GM12878 (cell line): ENCODE measurements around the gene CDC7. TPM values are rescaled to one million over a fixed set of nuclear protein-coding genes. Genes with fewer than 3 reads are reported as not detected.

Experiments
- ATAC-seq: fragments of 200-7000 bp; cut with Tn5 transposase; 3 replicates; pipeline ENCODE4 v1.9.1; 2020; ENCODE audit warnings: mild to moderate bottlenecking, moderate library complexity
- BruUV-seq: library from RNA; stranded (reverse); fragments of 400-500 nt; replicated peaks from 2 replicates; lab custom pipeline; 2021; lab: Mats Ljungman, UMichigan
- CTCF ChIA-PET: fragments of 300-600 bp; sonication (Branson Sonifier 250); formaldehyde crosslinking; extraction: SDS; loops from one replicate; lab custom pipeline; 2021; ENCODE audit warnings: inconsistent platforms; lab: Yijun Ruan, JAX
- POLR2A ChIA-PET: fragments of 350-600 bp; formaldehyde crosslinking; extraction: SDS; loops from one replicate; lab custom pipeline; 2021; ENCODE audit warnings: inconsistent platforms; lab: Charles Lee
- RAD21 ChIA-PET: fragments of 300-600 bp; sonication (Branson Sonifier 250); formaldehyde crosslinking; loops from one replicate; lab custom pipeline; 2023; ENCODE audit warnings: antibody characterized with exemption; ENCODE audit not compliant: unreplicated experiment; lab: Charles Lee
- SMC1A ChIA-PET: fragments of 300-600 bp; sonication (Branson Sonifier 250); formaldehyde crosslinking; loops from one replicate; lab custom pipeline; 2023; ENCODE audit not compliant: unreplicated experiment, uncharacterized antibody; lab: Charles Lee
- DNase-seq: peaks from one replicate; pipeline ENCODE4 v3.0.0-alpha.2; 2011; ENCODE audit warnings: low read depth, low spot score
- FAIRE-seq: peaks from 3 replicates; lab custom pipeline; 2011; peaks lifted over from hg19 to GRCh38; lab: Jason Lieb, UNC
- H2AFZ ChIP-seq: 2 replicates; pipeline ENCODE4 v1.6.0; 2011; ENCODE audit warnings: low read depth, low read length, control low read depth; ENCODE audit not compliant: control insufficient read depth
- H3K27ac ChIP-seq: 2 replicates; pipeline ENCODE4 v1.5.1; 2011; ENCODE audit warnings: control low read depth; ENCODE audit not compliant: control insufficient read depth, insufficient read depth
- H3K27me3 ChIP-seq, 2 experiments: replicated peaks in 1 of 2; 2 replicates each; pipeline versions ENCODE4 v1.6.0 to v1.6.1; 2011; ENCODE audit warnings: low read length in 1 of 2; ENCODE audit not compliant: control insufficient read depth in 2 of 2, insufficient read depth in 2 of 2
- H3K36me3 ChIP-seq, 2 experiments: 2 replicates each; pipeline ENCODE4 v1.5.1; 2011; ENCODE audit warnings: low read length in 1 of 2; ENCODE audit not compliant: control insufficient read depth in 2 of 2, insufficient read depth in 2 of 2
- H3K4me1 ChIP-seq: 2 replicates; pipeline ENCODE4 v1.6.1; 2011; ENCODE audit warnings: mild to moderate bottlenecking, low read length, moderate library complexity, mixed read lengths; ENCODE audit not compliant: control insufficient read depth, insufficient read depth
- H3K4me2 ChIP-seq: 2 replicates; pipeline ENCODE4 v1.6.0; 2011; ENCODE audit warnings: control low read depth; ENCODE audit not compliant: control insufficient read depth, insufficient read depth
- H3K4me3 ChIP-seq: fragments of 200-600 bp; sonication (generic); 2 replicates; pipeline ENCODE4 v1.5.1; 2016
- H3K79me2 ChIP-seq: 2 replicates; pipeline ENCODE4 v1.6.0; 2011; ENCODE audit warnings: low read length; ENCODE audit not compliant: control insufficient read depth, insufficient read depth
- H3K9ac ChIP-seq: 2 replicates; pipeline ENCODE4 v1.8.0; 2011; ENCODE audit warnings: low read length, control low read depth, mixed read lengths; ENCODE audit not compliant: control insufficient read depth, insufficient read depth
- H3K9me3 ChIP-seq: replicated peaks from 3 replicates; pipeline ENCODE4 v1.5.1; 2011; ENCODE audit warnings: mild to moderate bottlenecking, low read length; ENCODE audit not compliant: control insufficient read depth, insufficient read depth
- H4K20me1 ChIP-seq: 2 replicates; pipeline ENCODE4 v1.6.0; 2011; ENCODE audit not compliant: control insufficient read depth, insufficient read depth
- BCL11A ChIP-seq: IDR thresholded peaks from 2 replicates; pipeline ENCODE4 v1.6.1; 2011; ENCODE audit warnings: low read depth, low read length
- BCLAF1 ChIP-seq: fragments of 450-650 bp; IDR thresholded peaks from 2 replicates; pipeline ENCODE4 v1.6.1; 2017; ENCODE audit warnings: antibody characterized with exemption, mild to moderate bottlenecking, moderate library complexity
- BMI1 ChIP-seq: fragments of 450-650 bp; IDR thresholded peaks from 2 replicates; pipeline ENCODE4 v1.6.1; 2016; ENCODE audit warnings: mild to moderate bottlenecking, moderate library complexity, borderline replicate concordance
- CHD4 ChIP-seq: fragments of 200-600 bp; sonication (generic); IDR thresholded peaks from 2 replicates; pipeline ENCODE4 v1.6.1; 2016; ENCODE audit warnings: mild to moderate bottlenecking
- HDGF ChIP-seq: fragments of 450-650 bp; IDR thresholded peaks from 2 replicates; pipeline ENCODE4 v1.6.1; 2016; ENCODE audit warnings: antibody characterized with exemption
- IRF4 ChIP-seq: IDR thresholded peaks from 2 replicates; pipeline ENCODE4 v1.6.1; 2011; ENCODE audit warnings: low read depth, low read length
- MLLT1 ChIP-seq: fragments of 450-650 bp; IDR thresholded peaks from 2 replicates; pipeline ENCODE4 v1.6.1; 2016; ENCODE audit warnings: mild to moderate bottlenecking
- RFX5 ChIP-seq: IDR thresholded peaks from 2 replicates; pipeline ENCODE4 v1.6.1; 2011; ENCODE audit warnings: low read depth, low read length, improper control_type of control experiment
- SPI1 ChIP-seq: IDR thresholded peaks from 2 replicates; pipeline ENCODE4 v1.6.1; 2011; ENCODE audit warnings: low read depth, mild to moderate bottlenecking, low read length, moderate library complexity, borderline replicate concordance; ENCODE audit not compliant: insufficient read depth
- TCF12 ChIP-seq: IDR thresholded peaks from 2 replicates; pipeline ENCODE4 v1.6.1; 2011; ENCODE audit warnings: low read depth, mild to moderate bottlenecking, low read length
- TCF3 ChIP-seq: IDR thresholded peaks from 2 replicates; pipeline ENCODE4 v1.6.1; 2012; ENCODE audit warnings: low read depth, mild to moderate bottlenecking, low read length, borderline replicate concordance; ENCODE audit not compliant: insufficient read depth
- USF2 ChIP-seq: IDR thresholded peaks from 2 replicates; pipeline ENCODE4 v1.6.1; 2011; ENCODE audit warnings: low read depth, low read length, improper control_type of control experiment, borderline replicate concordance
- ZNF207 ChIP-seq: fragments of 450-650 bp; IDR thresholded peaks from 2 replicates; pipeline ENCODE4 v1.6.1; 2014; ENCODE audit warnings: antibody characterized with exemption, mild to moderate bottlenecking, borderline replicate concordance
- WGBS: methylation state at CpG from one replicate; pipeline ENCODE4 v1.1.6; 2016; ENCODE audit warnings: low lambda C conversion rate; ENCODE audit not compliant: insufficient replicate concordance, insufficient coverage; ENCODE audit errors: missing lambda C conversion rate; 5-methylcytosine and 5-hydroxymethylcytosine counted together
- in situ Hi-C: fragments of 300-500 bp; cut with MboI; formaldehyde crosslinking; loops from 9 replicates; pipeline ENCODE4 v1.14.3; 2018; ENCODE audit warnings: mixed read lengths
- intact Hi-C: fragments of 100-400 bp; cut with micrococcal nuclease; formaldehyde crosslinking; loops from one replicate; pipeline ENCODE4 v1.14.2; 2022; ENCODE audit not compliant: unreplicated experiment
- polyA plus RNA-seq, 11 experiments: library from polyadenylated mRNA; depleted of rRNA in 4 of 11; unstranded in 6 of 11; stranded (reverse) in 5 of 11; fragments of >200 nt; fragmentation: Nextera tagmentation in 4 of 11; fragmentation: Illumina TruSeq in 1 of 11; extraction: Ambion mirVana in 4 of 11; extraction: Trizol in 1 of 11; gene quantifications; 1 replicate in 1 of 11; 2 replicates in 10 of 11; pipeline versions ENCODE4 v1.2.1 to v1.2.3, GENCODE V29; 2011 to 2016; ENCODE audit warnings: inconsistent platforms in 2 of 11, missing spikeins in 2 of 11, low read depth in 1 of 11
- total RNA-seq, 4 experiments: library from RNA; depleted of rRNA in 3 of 4; stranded (reverse); fragments of >200 nt in 3 of 4; fragmentation: Illumina TruSeq in 1 of 4; extraction: Trizol in 1 of 4; gene quantifications; 2 replicates each; pipeline versions ENCODE4 v1.2.1 to v1.2.3, GENCODE V29; 2013 to 2021

CDC7 gene
- total and polyA plus RNA-seq, 10 of the 15 experiments (the other 5 are each of a cell fraction or from before 2014, with no cell fraction given): 14.9 to 37.8 (median 26.0) TPM

- H3K4me1 ChIP-seq: no peaks in the 10 kb centered on the region
- ChIA-PET CTCF (no interaction called here), POLR2A (no interaction called here), SMC1A (interaction anchor here (1.3 kb wide), 1 partner anchor 20 kb away, joined by 3 read pairs; no protein-coding TSS in a partner anchor), RAD21 (no interaction called here)
- 59% methylated on average over 13 of the region's 13 CpGs for WGBS
- no peak overlapping the region for H3K4me3 ChIP-seq
- H3K36me3 ChIP-seq: no peaks in the 10 kb centered on the region
- no peaks in the 10 kb centered on the region for H4K20me1 ChIP-seq
- no peaks in the 10 kb centered on the region for H3K27me3 ChIP-seq
- DNase-seq (no peak), FAIRE-seq (no peak), ATAC-seq (no peak)
- no TSS peak for BruUV-seq
- intact Hi-C loops: no loop called here
- H3K27ac ChIP-seq: no peak overlapping the region
- in situ Hi-C loops: no loop called here
- H2AFZ ChIP-seq: no peak overlapping the region
- H3K79me2 ChIP-seq: no peaks in the 10 kb centered on the region
- H3K9me3 ChIP-seq: no peaks in the 10 kb centered on the region
- no peak overlapping the region for H3K9ac ChIP-seq
- H3K4me2 ChIP-seq: no peak overlapping the region
- no peak for TF ChIP-seq HDGF
- no peak for TF ChIP-seq BMI1
- no peak for TF ChIP-seq CHD4
- no peak for TF ChIP-seq IRF4
- no peak for TF ChIP-seq MLLT1
- no peak for TF ChIP-seq BCL11A
- TF ChIP-seq USF2: no peak
- TF ChIP-seq SPI1: no peak
- no peak for TF ChIP-seq ZNF207
- TF ChIP-seq TCF3: no peak
- no peak for TF ChIP-seq TCF12
- TF ChIP-seq RFX5: no peak
- TF ChIP-seq BCLAF1: no peak
Observed at GRCh38 chr1:91545506-91546300, 45.1 kb downstream of the CDC7 start.
